NCI-H774 (cell line): Measurements from ENCODE around the gene PGAP2.

Experiments
- DNase-seq: peaks from one replicate; lab custom pipeline; 2025; lab: John Stamatoyannopoulos, UW

The PGAP2 gene

GRCh38 chr11:3832816-3833215 lies 24.5 kb downstream of the PGAP2 start:
- DNase-seq: no peak

GRCh38 chr11:3833449-3833848 lies 25.1 kb downstream of the PGAP2 start:
- DNase-seq: no peak

DNA sequence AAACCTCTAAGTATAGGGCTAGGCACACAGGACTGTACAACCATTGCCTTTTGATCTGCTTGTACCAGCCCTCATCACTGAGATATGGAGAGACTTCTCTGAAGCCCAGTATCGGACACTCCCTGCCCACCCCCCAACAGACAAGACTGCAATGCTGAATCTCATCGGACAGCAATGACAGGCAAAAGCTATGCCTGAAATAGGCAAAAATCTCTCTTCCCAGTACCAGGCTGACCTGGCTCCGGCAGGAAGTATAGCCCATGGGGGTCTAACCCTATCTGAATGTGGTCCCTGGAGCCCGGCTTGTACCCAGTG lies 25.9 kb downstream of the PGAP2 start:
- DNase-seq: no peak

- DNase-seq: no peak
These were observed 26.5 kb downstream of the PGAP2 start for GRCh38 chr11:3834664-3835461.

- DNase-seq: no peak
These were observed 27.4 kb downstream of the PGAP2 start for GRCh38 chr11:3835751-3836150.

GRCh38 chr11:3836903-3837302 lies 28.5 kb downstream of the PGAP2 start:
- DNase-seq: no peak

- DNase-seq: no peak
These were observed 29.4 kb downstream of the PGAP2 start for GRCh38 chr11:3837793-3838192.

DNA sequence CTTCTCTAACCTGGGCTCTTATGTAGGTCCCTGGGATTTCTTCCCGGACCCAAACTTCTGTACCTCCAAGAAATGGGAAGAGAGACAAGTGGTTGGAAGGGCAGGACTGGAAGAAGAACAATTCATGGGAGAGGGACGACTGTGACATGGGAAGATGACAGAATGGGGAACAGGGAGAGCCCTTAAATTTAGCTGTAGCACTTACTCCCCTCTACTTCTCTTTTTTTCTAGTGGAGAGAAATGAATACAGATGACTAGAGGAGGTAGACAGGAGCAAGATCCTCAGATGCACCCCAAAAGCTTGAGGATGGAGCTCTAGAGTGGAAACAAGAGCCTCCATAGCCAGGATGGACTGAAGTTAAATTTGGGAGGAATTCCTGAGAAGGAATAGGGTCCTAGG lies 30.1 kb downstream of the PGAP2 start:
- DNase-seq: no peak

GRCh38 chr11:3840004-3840869 lies 31.9 kb downstream of the PGAP2 start:
- DNase-seq: no peak

DNA sequence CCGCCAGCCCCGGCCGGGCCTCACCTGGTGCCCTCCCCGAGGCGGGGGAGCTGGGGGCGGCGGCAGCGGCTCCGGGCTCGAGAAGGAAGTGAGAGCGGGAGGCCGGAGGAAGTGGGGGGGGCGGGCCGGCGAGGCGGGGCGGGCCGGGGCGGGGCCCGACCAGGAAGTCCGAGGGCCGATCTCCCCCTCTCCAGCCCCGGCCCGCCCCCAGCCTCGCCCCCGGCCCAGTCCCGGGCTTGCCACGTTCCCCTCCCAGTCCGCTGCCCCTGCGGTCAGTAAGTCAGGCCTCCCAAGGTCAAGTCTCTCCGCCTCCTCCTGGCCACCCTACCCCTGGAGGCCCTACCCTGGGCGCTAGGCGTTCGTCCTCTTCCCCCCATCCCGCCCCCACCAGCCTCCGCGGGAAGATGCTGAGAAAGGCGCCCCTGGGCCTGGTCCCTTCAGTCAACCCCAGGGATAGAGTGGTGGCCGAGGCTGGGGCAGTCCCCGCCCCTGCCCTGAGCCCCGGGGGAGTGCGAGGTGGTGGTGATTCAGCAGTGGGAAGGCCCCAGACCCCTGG lies 32.6 kb downstream of the PGAP2 start, which contains the start of gene RHOG:
Gene RHOG, minus strand, starts transcription at position 90 of the 556 bp plus-strand sequence. CDS start 12,821 bp downstream, outside the sequence.
- DNase-seq: peak; percentile 58

DNA sequence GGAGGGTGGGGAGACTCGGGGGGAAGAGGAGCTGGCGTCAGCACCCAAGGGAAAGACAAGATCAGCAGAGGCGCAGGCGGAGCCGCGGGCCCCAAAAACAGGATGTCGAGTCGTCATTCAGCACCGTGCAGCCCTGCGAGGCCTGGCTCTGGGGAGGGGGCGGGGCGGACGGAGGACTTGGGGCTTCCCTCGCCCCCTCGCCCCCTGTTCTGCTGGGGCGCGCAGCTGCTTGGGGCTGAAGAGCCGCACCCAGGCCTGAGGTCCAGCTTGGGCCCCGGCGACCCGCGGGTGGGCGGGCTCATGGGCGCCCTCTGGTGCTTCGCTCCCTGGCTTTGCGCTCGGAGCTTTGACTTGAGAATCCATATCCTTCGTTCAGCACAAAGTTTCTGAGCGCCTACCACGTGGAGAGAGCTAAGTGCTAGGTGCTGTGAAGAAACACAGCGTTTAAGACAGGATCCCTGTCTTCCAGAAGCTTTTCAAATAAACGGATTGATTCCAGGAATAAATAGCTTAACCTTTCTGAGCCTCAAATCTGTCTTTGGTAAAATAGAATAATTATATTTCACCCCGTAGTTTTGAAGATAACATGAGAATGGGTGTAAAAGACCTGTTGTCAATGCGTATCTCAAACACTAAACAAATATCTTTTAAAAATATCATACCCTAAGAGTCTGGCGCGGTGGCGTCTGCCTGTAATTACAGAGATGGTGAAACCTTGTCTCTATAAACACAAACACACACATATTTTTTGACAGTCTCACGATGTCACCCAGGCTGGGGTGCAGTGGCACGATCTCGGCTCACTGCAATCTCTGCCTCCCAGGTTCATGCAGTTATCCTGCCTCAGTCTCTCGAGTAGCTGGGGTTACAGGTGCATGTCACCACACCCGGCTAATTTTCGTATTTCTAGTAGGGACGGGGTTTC lies 33.3 kb downstream of the PGAP2 start:
- DNase-seq: peak; percentile 65

DNA sequence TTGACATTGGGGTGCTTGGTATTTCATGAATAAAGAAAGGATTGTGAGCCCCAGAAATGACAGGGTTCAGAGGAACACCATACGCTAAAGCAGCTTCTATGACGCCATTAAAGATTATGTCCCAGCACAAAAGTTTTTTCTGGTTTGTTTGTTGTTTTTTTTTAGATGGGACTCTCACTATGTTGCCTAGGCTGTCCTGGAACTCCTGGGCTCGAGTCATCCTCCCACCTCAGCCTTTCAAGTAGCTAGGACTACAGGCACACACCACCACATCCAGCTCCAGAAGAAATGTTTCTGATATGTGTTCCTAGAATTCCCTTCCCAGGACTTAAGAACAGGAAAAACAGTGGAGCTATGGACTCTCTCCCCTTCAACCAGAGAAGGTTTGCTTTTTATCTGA lies 35.0 kb downstream of the PGAP2 start:
- DNase-seq: no peak

GRCh38 chr11:3845246-3845645 lies 36.9 kb downstream of the PGAP2 start:
- no peak for DNase-seq

DNA sequence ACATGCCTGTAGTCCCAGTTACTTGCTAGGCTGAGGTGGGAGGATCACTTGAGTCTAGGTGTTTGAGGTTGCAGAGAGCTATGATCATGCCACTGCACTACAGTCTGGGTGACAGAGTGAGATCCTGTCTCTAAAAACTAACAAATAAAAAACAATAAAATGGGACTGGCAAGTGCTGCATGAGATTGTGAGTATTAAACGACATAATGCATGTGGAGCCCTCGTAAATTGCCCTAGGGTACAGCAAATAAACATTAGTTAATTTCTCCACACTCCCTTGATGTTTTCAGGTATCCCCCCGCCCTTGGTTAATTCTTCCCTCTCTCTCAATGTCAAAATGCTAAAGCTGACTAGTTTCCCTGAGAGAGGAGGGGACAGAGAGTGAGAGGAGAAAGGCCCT lies 37.3 kb downstream of the PGAP2 start:
- DNase-seq: no peak

DNA sequence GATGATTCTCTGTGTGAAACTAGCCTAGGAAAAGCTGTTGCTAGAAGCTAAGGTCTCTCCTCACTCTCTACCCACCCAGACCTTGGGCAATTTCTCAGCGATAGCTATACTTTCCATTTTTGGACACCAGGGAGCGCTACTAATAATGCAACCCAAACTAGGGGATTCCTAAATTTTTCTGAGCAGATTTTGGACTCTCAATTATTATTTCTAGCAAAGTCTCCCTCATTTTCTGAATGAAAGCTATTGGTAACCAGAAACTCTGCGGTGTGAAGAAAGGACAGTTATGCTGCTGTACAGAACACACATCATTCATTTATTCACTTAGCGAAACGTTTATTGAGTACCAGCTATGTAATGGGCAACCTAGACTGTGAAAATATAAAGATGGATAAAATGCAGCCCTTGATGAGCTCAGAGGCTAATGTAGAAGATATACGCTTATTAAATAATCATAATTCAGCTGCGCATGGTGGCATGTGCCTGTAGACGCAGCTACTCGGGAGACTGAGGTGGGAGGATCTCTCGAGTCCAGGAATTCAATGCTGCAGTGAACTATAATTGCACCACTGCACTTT lies 41.0 kb downstream of the PGAP2 start:
- DNase-seq: peak; percentile 7

DNA sequence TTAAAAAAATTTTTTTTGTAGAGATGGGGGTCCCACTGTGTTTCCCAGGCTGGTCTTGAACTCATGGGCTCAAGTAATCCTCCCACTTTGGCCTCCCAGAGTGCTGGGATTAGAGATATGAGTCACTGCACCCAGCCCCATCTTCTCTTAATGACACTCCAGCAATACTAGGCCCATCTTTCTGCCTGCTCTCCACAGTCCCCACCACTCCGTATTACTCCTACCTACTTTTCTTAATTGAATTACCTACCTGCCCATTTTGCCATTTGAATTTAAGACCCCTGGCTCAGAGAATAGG lies 45.1 kb downstream of the PGAP2 start:
- no peak for DNase-seq

GRCh38 chr11:3853899-3854659 lies 45.7 kb downstream of the PGAP2 start:
- no peak for DNase-seq

DNA sequence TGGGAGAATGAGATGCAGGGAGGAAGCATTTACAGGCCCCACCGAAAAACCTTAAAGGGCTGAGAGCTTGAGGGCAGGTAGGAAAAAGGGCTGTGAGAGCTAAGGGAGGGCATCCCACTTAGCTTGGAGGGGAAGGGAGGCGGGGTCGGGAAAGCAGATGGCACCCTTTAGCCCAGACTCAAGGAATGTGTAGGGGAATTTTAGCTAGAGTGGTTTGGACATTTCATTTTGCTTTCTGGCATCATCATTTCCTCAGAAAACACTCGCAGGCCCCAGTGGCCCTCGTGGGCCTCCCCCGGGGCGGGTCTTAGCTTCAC lies 46.3 kb downstream of the PGAP2 start:
- no peak for DNase-seq

- peak; percentile 91 for DNase-seq
These were observed 46.8 kb downstream of the PGAP2 start, which contains the start of gene STIM1 for GRCh38 chr11:3854977-3855807. Gene STIM1 (plus strand): TSS chr11:3855664. CDS start chr11:3856271, 607 bp downstream.
